Choroid plexus epithelial cell (primary cell): ENCODE measurements around the gene SMARCB1.

ENCODE experiments used
- DNase-seq: peaks from one replicate; pipeline ENCODE4 v3.0.0-alpha.2; 2010; ENCODE audit warnings: low read depth
- H3K4me3 ChIP-seq: 2 replicates; pipeline ENCODE4 v1.5.1; 2011; ENCODE audit warnings: low read depth, mild to moderate bottlenecking, control low read depth, low read length, moderate library complexity
- CTCF ChIP-seq: conservative IDR thresholded peaks from 2 replicates; pipeline ENCODE4 v1.5.1; 2011; ENCODE audit warnings: low read depth, mild to moderate bottlenecking, control low read depth, inconsistent platforms, low read length, moderate library complexity

SMARCB1 gene

GRCh38 chr22:23884140-23884539 is 97.4 kb downstream of the SMARCB1 start:
- DNase-seq = no peak
- H3K4me3 ChIP-seq = no peak overlapping the region
- no peak for TF ChIP-seq CTCF
